Mesenteric fat pad (tissue), 1 donor: ENCODE results near the gene CACNA2D1. TPM values are rescaled to one million over a fixed set of nuclear protein-coding genes. Genes with fewer than 3 reads are reported as not detected.

Source experiments
- DNase-seq: peaks from one replicate; pipeline ENCODE4 v3.0.0-alpha.2; 2020; ENCODE audit warnings: low spot score
- total RNA-seq: library from RNA; stranded (reverse); fragmentation: NEBNext Ultra II Directional; extraction: Animal tissue kit (Norgen Biotek cat#: 25700); gene quantifications from one replicate; pipeline ENCODE4 v1.2.1, GENCODE V29; 2021
- donor health status: DM: yes; HTN: yes; CAD: no.

Gene CACNA2D1
- total RNA-seq, 1 donor from 2014 or later, result 33.5 TPM

- no peak for DNase-seq
Measured at GRCh38 chr7:82286798-82287140, 156.8 kb downstream of the CACNA2D1 start.

DNA sequence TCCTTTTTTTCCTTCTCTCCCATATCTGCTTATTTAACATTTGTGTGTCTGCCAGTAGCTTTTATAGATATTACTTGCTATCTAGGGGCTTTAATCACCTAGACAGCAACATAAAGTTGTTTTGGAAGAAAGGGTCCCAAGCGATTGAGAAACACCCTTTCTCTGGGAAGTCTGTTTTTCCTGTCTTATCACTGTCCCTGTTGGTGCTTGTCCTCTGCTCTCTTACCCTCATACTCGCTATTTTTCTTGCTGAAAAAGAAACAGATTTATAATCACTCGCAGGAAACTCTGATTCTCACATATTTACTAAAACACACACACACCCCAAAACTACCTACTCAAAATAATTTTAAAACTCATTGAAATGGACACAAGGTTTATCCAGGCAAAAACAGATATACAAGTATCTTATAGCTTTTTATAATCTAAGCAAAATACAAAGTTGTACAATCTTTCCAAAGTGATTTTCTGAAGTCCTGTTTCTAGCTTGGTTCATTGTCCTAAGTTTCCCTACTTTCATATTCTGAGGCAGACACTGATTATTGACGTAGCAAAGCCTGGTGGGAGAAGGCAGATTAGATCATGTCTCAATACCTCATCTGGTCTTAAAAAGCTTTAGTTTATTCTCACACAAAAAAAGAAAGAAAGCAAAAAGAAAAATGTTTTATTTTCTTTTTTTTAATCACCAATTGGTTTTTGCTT lies 157.3 kb downstream of the CACNA2D1 start:
- DNase-seq, result no peak

DNA sequence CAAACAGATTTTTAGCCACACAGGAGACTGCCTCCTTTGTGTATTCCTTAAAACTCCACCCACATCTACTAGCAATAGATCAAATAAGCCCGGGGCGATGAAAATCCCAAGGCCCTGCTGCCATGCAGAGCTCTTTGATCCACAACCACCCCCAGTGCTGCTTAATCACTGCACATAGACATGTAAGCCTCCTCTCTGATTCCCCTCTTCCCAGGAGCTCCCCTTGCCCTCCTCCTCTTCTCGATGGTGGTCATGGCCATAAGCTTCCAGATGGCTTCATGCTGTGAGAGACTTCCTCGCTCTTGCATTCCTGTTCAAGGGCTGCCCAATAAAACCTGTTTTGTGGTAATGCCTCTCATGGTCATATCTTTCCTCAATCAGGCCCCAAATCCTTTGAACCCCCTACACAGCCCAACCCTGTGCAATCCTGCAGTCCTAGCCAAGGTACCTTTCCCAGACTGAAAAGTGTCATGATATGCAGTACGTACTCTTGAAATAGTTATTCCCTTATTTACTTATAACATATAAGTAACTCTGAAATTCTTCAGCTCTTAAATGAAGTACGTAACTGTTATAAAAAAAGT lies 158.5 kb downstream of the CACNA2D1 start:
- DNase-seq, result no peak

GRCh38 chr7:82275342-82275741 lies 168.2 kb downstream of the CACNA2D1 start:
- no peak for DNase-seq

GRCh38 chr7:82274681-82275080 lies 168.9 kb downstream of the CACNA2D1 start:
- no peak for DNase-seq

GRCh38 chr7:82273886-82274285 lies 169.7 kb downstream of the CACNA2D1 start:
- DNase-seq, result no peak

DNA sequence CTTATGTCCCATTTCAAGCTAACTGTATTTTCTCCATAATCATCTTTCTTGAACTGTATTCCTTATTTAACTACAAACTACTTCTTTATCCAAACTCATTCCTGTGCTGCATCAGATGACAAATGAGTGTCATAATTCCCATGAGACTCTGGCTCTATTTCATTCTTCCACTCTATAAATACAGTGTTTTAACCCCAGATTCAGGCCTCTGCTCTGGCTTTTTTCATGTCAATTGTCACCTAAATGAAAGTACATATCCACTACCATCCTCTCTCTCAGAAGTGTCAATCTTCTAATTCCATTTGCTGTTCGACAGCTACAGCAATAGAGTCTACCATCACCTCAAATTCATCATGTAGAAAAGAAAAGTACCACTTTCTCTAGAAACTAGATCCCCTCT lies 172.7 kb downstream of the CACNA2D1 start:
- no peak for DNase-seq

GRCh38 chr7:82268632-82269031 lies 174.9 kb downstream of the CACNA2D1 start:
- DNase-seq, result no peak

DNA sequence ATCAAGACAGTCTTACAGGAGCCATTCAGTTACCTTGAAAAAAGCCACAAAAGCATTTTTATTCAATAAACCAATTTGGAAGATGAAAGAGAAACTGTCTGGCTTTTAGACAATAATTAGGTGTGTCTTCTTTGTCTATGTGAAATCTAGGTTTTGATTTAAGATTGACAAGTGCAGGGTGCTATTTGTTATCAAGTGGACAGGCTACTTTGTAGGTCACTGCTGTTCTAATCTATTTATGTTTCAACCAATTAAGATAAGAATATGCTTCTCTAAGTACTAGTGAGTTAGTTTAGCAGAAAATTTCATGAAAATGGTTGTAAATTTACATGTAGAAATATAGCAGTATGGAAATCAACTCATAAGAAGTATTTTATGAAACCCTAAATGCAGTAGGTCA lies 177.5 kb downstream of the CACNA2D1 start:
- no peak for DNase-seq

GRCh38 chr7:82264783-82265305 lies 178.7 kb downstream of the CACNA2D1 start:
- DNase-seq, result no peak

GRCh38 chr7:82263920-82264782 lies 179.4 kb downstream of the CACNA2D1 start:
- no peak for DNase-seq

GRCh38 chr7:82258181-82258580 lies 185.4 kb downstream of the CACNA2D1 start:
- DNase-seq, result no peak

GRCh38 chr7:82257118-82257695 lies 186.4 kb downstream of the CACNA2D1 start:
- DNase-seq, result no peak

- no peak for DNase-seq
Measured at GRCh38 chr7:82255706-82256105, 187.9 kb downstream of the CACNA2D1 start.

DNA sequence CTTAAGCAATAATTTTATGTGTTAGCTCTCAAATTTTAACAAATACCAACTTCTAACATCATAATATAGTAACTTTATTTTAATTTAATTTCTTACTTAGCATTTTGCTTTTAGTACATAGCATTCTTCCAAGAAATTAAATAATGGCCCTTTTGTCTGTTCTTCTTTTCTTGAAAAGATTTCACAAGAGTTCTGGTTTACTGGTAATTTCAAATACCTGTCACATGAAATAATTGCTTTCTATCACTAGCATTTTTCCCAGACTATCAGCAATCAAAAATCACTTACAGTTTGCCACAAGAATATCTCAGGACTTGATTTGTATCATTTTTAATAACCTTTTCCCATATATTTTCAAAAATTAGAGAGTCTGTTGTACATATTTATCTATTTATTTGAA lies 193.0 kb downstream of the CACNA2D1 start:
- DNase-seq, result no peak

DNA sequence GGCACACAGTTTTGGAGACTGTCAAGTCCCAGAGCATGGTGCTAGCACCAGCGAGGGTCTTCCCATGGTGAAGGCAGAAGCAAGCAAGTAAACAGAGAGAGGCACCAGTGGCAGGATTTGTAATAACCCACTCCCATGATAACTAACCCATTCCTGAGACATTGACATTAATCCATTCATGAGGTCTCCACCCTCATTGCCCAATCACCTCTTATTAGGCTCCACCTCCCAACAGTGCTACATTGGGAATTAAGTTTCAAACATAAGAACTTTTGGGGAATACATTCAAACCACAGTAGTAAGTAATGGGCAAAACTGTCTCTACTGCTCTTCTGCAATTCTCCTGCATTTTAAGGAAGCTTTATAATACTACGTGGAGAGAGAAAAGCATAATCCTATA lies 193.6 kb downstream of the CACNA2D1 start:
- DNase-seq, result no peak

DNA sequence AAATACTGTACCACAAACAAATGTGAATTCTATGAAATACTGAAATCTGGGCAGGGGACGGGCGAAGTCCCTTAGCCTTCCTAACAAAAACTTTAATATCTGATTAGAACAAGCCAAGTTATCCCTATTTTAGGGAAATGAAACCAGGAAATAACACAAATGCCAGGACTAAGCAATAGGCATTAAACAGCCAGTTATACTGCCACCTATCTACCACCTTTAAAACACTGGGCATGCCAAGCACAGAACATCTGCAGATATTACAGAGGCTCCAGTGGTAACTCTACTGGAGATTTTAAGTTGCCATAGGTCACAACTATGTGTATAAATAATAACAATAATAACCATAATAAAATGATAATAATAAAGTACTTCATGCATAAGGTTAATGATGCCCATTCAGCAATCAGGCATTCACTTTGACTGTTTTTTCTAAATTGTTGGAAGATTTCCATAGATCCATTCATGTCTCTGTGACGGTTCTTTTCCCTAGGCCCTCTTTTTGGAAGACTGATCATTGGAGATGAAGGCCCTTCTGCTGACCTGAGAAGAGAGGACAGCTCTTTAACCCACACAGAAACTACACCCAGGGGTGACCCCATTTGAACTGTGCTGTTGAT lies 195.7 kb downstream of the CACNA2D1 start:
- DNase-seq, result no peak

GRCh38 chr7:82244947-82245517 lies 198.5 kb downstream of the CACNA2D1 start:
- DNase-seq, result no peak

GRCh38 chr7:82241356-82241755 lies 202.2 kb downstream of the CACNA2D1 start:
- DNase-seq, result no peak

DNA sequence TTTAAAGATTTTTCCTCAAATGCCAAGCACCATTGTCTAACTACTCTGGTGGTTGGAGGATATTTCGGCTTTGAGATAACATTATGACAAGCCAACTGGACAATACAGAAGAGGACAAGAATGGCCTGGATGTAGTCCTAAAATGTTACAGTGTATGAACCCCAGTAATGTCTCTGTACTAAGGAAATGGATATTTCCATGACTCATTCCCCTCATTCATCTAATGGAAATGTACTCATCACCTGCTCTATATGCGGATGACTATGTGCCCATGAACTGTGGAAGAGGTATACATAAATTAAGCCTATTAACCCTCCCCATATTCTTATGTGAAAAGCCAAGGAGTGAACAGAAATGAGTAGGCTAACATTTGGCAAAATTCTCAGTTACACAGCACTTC lies 207.9 kb downstream of the CACNA2D1 start:
- no peak for DNase-seq

GRCh38 chr7:82234457-82235049 lies 209.0 kb downstream of the CACNA2D1 start:
- no peak for DNase-seq
